Measurements from ENCODE around the gene SAMD3.

Gene SAMD3

DNA sequence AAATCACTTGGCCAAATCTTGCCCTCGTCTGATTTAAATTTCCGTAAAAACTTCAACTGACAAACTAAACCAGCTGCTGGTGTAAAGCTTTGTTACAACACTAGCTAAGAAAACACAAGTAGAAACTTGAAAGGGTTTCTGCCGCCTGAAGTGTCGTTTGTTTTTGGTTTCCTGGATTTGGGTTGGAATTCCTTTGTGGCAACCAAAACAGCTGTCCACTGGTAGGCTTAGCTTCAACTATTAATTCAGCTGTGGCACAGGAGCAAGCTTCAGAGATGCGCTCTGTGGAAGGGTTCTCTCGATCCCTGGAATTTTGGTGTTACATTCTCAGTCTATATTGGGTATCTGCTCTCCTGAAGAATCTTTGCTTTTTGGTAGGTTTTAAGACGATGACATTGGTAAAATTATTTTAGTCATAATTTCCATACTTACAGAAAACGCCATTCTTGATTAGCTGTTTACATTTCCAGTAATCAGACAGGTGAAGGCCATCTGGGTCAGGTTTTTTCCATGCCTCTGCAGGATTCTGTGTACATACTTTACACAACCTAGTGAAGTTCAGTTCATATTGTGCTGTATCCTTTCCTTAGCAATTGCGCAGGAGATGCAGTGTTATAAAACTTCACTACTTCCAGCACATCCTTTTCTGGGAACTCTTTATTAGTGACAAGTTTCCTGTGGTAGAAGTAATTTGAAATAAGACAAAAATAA, 29.9 kb upstream of the SAMD3 start:
- Histone ChIP-seq H3K79me2 (ENCODE audit: insufficient read depth, low read length) (no peaks in the 10 kb centered on the region), H2AFZ (ENCODE audit: low read depth, low read length, severe bottlenecking) (no peak overlapping the region), H4K20me1 (ENCODE audit: low read depth, low read length) (no peaks in the 10 kb centered on the region), H3F3A (ENCODE audit: insufficient read depth) (no peaks in the 10 kb centered on the region), H3K9me2 (replicated peaks; ENCODE audit: insufficient read depth, low read length) (no peaks in the 10 kb centered on the region), H3K27me3 (ENCODE audit: low read length) (no peaks in the 10 kb centered on the region), H3K27ac (ENCODE audit: low read depth, low read length) (no peak overlapping the region), H3K9ac (ENCODE audit: low read length) (no peak overlapping the region), H3K9me3 (ENCODE audit: insufficient read depth, low read length) (no peaks in the 10 kb centered on the region), H3K4me3 (ENCODE audit: insufficient read depth, low read length, poor library complexity, severe bottlenecking) (no peak overlapping the region), H3K36me3 (ENCODE audit: low read length) (no peaks in the 10 kb centered on the region), H3K4me2 (ENCODE audit: low read depth, low read length, poor library complexity, severe bottlenecking) (no peak overlapping the region)
- TF ChIP-seq, protein P1, sequence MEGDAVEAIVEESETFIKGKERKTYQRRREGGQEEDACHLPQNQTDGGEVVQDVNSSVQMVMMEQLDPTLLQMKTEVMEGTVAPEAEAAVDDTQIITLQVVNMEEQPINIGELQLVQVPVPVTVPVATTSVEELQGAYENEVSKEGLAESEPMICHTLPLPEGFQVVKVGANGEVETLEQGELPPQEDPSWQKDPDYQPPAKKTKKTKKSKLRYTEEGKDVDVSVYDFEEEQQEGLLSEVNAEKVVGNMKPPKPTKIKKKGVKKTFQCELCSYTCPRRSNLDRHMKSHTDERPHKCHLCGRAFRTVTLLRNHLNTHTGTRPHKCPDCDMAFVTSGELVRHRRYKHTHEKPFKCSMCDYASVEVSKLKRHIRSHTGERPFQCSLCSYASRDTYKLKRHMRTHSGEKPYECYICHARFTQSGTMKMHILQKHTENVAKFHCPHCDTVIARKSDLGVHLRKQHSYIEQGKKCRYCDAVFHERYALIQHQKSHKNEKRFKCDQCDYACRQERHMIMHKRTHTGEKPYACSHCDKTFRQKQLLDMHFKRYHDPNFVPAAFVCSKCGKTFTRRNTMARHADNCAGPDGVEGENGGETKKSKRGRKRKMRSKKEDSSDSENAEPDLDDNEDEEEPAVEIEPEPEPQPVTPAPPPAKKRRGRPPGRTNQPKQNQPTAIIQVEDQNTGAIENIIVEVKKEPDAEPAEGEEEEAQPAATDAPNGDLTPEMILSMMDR (IDR thresholded peaks at IDR 0.05; ENCODE audit: insufficient read depth, low read length, poor library complexity, severe bottlenecking) = no peak
- TF ChIP-seq EZH2phosphoT487 (conservative IDR thresholded peaks at IDR 0.05; ENCODE audit: low read length) = no peak

DNA sequence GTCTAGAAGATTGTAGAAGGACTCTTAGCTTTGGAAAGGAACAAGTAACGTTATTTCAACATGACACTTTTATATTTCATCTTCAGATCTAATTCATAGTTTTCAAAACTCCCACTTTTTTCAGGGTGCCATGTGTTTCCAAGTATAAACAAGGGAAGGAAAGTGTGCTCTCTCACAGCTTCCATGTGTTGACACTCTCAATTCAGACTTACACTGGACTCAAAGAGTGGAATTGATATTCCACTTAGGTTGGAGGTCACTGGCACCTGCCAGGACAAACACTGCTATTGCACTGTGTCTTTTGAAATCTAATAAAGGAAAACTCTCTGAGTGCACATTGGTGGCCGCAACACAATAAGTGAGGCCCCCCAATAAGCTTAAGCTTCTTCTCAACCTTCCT, 22.5 kb upstream of the SAMD3 start:
- Histone ChIP-seq H4K20me1 (ENCODE audit: low read depth, low read length) (no peaks in the 10 kb centered on the region), H3K4me2 (ENCODE audit: low read depth, low read length, poor library complexity, severe bottlenecking) (no peak overlapping the region), H3K4me3 (ENCODE audit: insufficient read depth, low read length, poor library complexity, severe bottlenecking) (no peak overlapping the region), H3K9ac (ENCODE audit: low read length) (no peak overlapping the region), H3K9me3 (ENCODE audit: insufficient read depth, low read length) (no peaks in the 10 kb centered on the region), H3K9me2 (replicated peaks; ENCODE audit: insufficient read depth, low read length) (no peaks in the 10 kb centered on the region), H3K27me3 (ENCODE audit: low read length) (no peaks in the 10 kb centered on the region), H3K36me3 (ENCODE audit: low read length) (no peaks in the 10 kb centered on the region), H2AFZ (ENCODE audit: low read depth, low read length, severe bottlenecking) (no peak overlapping the region), H3F3A (ENCODE audit: insufficient read depth) (no peaks in the 10 kb centered on the region), H3K27ac (ENCODE audit: low read depth, low read length) (no peak overlapping the region), H3K79me2 (ENCODE audit: insufficient read depth, low read length) (no peaks in the 10 kb centered on the region)
- TF ChIP-seq, protein P1 (IDR thresholded peaks at IDR 0.05; ENCODE audit: insufficient read depth, low read length, poor library complexity, severe bottlenecking) = no peak
- no peak for TF ChIP-seq EZH2phosphoT487 (conservative IDR thresholded peaks at IDR 0.05; ENCODE audit: low read length)

DNA sequence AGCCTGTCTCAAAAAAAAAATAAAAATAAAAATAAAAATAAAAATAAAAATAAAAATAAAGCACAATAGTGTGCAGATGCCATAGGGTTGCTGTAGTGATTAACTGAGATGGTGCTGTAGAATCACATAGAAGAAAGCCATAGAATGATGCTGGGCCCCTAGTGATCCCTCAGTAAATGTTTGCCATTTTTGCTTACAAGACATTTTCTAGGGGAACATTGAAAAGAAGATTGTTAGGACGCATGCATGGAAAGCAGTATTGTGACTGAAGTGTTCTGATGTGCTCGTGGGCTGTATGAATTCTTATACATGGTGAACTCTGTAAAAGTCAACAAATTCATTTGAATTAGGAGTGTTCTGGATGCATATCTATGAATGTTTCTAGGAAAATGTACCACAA, 22.0 kb upstream of the SAMD3 start:
- no peak overlapping the region for H3K27ac ChIP-seq (ENCODE audit: low read depth, low read length)

More for the DNA sequence above, 22.0 kb upstream of the SAMD3 start:
- Histone ChIP-seq H3F3A (ENCODE audit: insufficient read depth) (no peaks in the 10 kb centered on the region), H3K79me2 (ENCODE audit: insufficient read depth, low read length) (no peaks in the 10 kb centered on the region), H4K20me1 (ENCODE audit: low read depth, low read length) (no peaks in the 10 kb centered on the region), H3K9ac (ENCODE audit: low read length) (no peak overlapping the region), H3K4me3 (ENCODE audit: insufficient read depth, low read length, poor library complexity, severe bottlenecking) (no peak overlapping the region), H3K9me3 (ENCODE audit: insufficient read depth, low read length) (no peaks in the 10 kb centered on the region), H2AFZ (ENCODE audit: low read depth, low read length, severe bottlenecking) (no peak overlapping the region), H3K27me3 (ENCODE audit: low read length) (no peaks in the 10 kb centered on the region), H3K9me2 (replicated peaks; ENCODE audit: insufficient read depth, low read length) (no peaks in the 10 kb centered on the region), H3K36me3 (ENCODE audit: low read length) (no peaks in the 10 kb centered on the region), H3K4me2 (ENCODE audit: low read depth, low read length, poor library complexity, severe bottlenecking) (no peak overlapping the region)
- TF ChIP-seq EZH2phosphoT487 (conservative IDR thresholded peaks at IDR 0.05; ENCODE audit: low read length) = no peak
- TF ChIP-seq, protein P1 (IDR thresholded peaks at IDR 0.05; ENCODE audit: insufficient read depth, low read length, poor library complexity, severe bottlenecking) = no peak

Measured in SU-DHL-6 (cell line).